GM18508 (cell line): Measurements from ENCODE around the gene ZNF488.

Source experiments
- ATAC-seq: cut with Tn5 transposase; IDR thresholded peaks from one replicate; pipeline ENCODE4 v1.9.1; 2021; ENCODE audit warnings: moderate number of reproducible peaks; ENCODE audit not compliant: insufficient read depth, unreplicated experiment

ZNF488 gene

GRCh38 chr10:47410862-47411261 lies 26.8 kb upstream of the ZNF488 start:
- no peak for ATAC-seq

GRCh38 chr10:47410271-47410670 lies 26.2 kb upstream of the ZNF488 start:
- no peak for ATAC-seq

DNA sequence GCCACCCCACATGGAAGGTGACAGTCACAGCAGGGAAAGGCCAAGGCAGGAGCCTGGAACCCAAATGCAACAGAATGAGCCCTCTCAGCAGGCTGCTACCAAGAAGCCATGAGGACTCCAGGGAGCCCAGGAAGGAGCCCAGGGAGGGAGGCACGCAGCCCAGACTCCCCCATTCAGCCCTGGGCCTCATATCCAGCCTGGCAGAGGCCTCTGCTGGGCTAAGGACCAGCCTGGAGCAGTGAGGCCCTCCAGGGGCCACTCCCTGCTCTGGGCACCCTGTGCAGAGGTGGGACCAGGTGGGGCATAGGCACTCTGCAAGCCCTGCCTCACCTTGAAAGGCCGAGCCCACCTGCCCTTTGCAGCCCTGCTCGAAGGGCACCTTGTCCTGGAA lies 25.8 kb upstream of the ZNF488 start:
- no peak for ATAC-seq

DNA sequence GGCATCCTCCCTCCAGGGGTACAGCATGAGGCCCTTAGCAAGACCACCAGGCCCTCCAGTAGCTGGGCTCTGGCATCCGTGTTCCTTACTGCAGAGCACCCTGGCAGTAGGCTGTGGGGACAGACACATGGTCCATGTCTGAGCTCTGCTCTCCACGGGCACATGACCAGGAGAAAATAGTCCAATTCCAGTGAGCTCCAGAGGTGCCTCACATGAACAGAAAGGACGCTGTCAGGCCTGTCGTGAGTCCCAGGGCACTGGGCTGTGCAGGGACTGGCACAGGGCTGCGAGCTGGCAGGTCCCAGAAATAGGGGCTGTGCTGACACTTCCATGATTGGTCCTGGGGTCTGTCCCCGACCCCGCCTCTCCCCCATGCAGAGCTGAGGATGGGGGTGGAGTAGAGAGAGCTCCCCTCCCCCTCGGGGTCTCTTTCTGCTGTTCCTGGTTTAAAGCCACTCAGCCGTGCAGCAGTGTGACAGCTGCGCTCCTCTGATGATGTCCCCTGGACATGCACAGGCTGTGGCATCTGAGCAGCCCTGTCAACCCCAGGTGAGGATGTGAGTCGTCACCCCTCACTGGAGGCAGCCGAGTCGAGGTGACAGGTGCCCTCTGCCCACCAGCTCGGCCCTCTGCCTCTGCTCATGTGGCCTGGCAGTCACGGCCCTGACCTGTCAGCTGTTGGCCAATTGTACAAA lies 25.2 kb upstream of the ZNF488 start:
- ATAC-seq = no peak

DNA sequence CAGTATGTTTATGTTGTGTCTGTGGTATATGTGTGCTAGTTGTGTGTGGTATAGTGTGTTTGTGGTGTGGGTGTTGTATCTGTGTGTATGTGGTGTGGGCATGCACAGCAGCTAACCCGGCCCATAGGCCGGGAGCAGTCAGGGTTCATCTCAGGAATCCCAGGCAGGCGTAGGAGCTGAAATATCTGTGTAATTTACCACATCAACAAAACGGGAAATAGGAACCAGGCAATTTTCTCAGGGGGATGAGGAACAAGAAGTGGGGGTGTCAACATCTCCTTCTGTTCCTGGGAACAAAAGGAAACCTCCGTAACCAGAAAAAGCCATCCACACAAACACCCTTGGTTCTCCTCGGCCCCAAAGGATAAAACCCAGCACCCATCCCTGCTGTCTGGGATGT lies 24.5 kb upstream of the ZNF488 start:
- no peak for ATAC-seq

GRCh38 chr10:47406870-47407691 lies 23.0 kb upstream of the ZNF488 start:
- no peak for ATAC-seq

- no peak for ATAC-seq
Observed at GRCh38 chr10:47406548-47406869, 22.4 kb upstream of the ZNF488 start.

DNA sequence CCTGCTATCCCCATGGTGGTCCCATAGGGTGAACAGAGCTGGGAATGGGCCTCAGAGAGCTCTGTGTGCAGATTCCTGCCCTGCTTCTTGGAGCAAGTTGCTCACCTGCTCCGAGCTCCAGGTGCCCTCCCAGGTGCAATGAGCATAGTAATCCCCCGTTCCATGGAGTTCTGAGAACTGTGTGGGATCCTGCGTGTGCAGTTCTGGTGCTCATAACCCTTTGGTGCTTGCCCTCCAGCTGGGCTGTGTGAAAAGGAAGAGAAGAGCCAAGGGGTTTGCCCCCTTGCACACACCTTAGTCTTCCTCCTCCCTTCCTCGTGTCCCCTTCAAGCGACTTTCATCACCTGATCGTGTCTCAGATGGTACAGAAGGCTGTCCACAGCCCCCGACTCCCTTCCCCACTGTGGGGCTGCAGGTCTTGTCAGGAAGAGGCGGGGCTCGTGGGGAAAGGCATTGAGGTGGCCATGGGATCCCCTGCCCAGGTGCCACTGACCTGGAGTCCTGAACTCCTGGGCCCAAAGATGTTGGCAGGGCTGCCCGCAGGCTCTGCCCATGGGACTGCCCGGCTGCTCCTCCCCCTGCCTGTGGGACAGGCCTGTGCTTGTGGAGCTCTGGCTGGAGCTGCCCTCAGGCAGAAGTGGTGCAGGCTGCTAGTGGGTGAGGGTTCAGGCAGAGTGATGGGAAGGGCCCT lies 21.9 kb upstream of the ZNF488 start:
- ATAC-seq = no peak

- ATAC-seq = no peak
Observed at GRCh38 chr10:47404937-47405336, 20.8 kb upstream of the ZNF488 start.

DNA sequence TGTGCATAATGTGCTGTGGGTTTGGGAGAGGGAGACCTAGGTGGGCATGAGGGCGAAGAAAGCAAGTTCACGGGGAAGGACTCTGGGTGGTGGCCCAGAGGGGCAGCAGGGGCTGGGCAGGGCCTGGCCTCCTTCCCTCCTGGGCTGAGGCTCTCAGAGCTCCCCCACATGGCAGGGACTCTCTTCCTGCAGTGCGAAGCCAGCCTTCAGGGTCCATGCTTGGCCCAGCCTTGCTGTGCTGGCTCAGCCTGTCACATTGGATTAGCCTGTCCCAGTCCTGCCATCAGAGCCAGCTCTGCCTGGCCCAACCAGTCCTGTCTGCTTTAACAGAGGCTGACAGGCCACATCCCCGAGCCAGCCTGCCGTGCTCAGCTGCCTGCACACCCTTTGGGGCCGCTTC lies 20.4 kb upstream of the ZNF488 start:
- no peak for ATAC-seq

DNA sequence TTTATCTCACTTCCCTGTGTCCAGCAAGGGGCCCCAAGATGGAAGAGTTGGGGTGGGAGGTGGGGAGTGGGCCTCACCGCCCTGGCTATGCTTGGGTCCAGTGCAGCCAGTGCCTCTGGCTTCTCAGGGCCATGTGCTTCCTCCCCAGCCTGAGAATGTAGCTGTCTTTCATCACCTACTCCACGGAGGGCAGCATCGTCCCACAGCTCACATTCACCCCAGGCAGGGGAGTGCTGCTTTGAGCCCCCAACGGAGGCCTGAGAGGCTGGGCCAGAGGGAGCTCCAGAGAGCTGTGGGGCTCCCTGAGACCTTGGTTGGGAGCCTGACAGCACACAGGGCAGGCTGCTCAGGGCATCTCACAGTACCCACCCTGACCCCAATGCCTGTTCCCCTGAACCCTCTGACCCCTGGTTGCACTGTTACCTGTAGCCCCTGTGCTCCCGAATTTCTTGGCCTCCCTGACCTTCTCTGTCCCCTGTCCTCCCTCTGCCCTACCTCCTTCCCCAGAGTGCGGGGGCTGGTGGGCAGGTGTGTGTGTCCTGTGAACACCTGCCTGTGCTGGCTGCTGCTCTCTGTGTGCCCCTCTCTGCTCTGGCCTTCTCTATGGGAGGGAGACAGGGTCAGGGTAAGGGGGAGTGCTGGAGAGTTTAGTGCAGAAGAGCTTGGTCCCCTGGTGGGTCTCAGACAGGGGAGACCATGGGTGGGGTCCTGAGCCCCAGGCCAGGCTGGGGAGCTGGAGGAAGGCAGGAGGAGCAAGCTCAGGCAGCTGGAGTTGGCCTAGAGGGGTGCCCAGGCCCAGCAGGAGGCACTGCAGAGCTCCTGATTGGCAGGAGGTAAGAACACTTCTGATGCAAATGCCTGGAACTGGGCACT lies 19.6 kb upstream of the ZNF488 start:
- ATAC-seq = no peak

- ATAC-seq = no peak
Observed at GRCh38 chr10:47402641-47403301, 18.7 kb upstream of the ZNF488 start.

DNA sequence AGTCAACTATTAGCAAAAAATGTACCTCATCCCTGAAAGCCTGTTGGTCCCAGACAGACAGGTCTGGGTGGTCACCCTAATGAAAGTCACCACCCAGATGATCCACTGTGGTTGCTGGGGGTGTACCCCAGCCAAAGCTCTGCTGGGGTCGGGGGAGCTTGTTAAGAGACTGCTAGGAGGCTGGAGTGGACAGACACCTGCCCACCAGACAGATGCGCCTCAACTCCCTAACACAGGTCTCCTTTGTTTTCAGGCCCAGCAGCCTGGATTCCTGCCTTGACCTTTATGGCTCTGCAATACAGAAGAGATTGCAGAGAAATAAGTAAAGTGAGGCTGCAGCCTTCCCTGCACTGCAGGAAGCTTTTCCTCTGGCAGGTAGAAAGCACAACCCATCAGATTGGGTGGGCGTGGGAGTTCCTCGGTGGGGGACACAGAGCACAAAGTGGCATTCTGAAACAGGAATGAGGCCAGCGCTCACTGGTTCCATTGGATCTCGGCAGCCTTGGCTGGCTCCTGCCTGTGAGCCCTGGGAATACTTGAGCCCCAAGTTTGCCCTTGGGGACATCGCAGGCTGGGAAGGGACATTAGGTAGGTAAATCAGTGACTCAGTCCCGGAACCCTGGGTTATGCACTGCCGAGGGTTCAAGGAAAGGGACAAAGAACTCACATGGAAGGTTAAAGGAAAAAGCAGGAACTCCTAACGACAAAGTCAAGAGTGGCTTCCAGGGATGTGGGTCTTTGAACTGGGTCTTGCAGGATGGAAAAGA lies 18.0 kb upstream of the ZNF488 start:
- no peak for ATAC-seq

DNA sequence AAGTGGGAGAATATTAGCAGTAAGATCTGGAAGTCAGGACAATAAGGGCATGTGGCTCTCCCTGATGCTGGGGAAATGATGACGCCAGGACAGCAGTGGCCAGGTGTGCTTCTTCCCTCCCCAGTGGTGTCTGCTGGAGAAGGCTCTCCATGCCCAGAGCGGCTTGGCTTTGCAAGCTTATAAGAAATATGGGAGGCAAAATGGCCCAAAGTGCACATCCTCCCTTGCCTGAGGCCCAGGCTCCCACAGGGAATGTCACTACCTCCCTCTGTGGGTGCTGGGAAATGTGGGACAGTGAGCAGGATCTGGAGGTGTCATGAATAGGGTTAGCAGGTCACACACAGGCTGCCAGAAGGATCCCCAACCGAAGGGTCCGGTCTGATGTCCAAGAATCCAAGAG lies 17.1 kb upstream of the ZNF488 start:
- no peak for ATAC-seq

- ATAC-seq = no peak
Observed at GRCh38 chr10:47400786-47401185, 16.7 kb upstream of the ZNF488 start.

DNA sequence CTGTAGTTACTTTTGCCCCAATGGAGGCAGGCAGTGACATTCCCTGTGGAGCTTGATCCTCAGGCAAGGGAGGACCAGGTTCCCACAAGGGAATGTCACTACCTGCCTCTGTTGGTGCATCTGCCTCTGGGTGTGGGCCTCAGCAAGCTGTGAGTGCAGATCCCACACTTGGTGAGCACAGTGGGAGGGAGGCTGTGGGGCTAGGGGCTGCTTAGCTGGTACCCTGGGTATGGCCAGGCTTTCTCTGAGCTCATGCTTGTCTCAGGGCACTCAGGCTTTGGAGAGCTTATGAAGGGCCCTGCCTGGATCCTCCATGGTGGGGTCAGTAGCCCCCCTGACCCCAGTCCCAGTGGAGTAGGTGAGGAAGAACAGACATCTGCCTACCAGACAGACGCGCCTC lies 16.2 kb upstream of the ZNF488 start:
- no peak for ATAC-seq

GRCh38 chr10:47397256-47397655 lies 13.2 kb upstream of the ZNF488 start:
- no peak for ATAC-seq

DNA sequence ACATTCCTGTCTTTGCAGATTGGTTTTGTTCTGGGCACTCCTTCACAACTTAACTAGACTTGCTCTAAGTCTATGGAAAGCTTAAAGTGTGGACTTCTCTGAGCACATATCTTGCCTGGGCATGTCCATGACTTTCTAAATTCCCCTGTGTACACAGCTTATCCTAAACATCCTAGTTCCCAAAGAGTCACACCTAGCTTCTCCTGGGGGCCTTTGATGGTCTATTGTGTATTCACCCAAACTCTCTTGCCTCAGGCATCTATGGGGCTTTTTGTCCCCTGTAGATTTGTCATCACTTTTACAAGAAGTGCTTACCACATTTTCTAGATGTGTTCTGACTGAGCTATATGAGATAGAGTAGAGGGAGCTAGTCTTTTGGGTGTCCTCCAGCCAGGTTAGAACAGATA lies 12.2 kb upstream of the ZNF488 start:
- ATAC-seq = no peak

DNA sequence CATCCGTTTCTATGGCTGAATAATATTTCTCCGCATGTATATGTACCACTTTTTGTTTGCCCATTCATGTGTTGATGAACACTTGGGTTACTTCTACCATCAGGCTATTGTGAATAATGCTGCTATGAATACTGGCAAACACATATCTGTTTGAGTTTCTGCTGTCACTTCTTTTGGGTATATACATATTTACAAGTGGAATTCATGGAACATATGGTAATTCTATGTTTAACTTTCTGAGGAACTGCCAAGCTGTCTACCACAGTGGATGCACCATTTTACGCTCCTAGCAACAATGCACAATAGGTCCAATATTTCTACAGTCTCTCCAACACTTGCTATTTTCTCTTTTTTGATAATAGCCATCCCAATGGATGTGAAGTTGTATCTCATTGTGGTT lies 5.5 kb upstream of the ZNF488 start:
- ATAC-seq = no peak
